Measurements from ENCODE around the gene MDM4. TPM values are rescaled to one million over a fixed set of nuclear protein-coding genes. Genes with fewer than 3 reads are reported as not detected.
A peak's percentile ranks its signal among the peaks of the same experiment; 100 is the strongest.

MDM4 gene
- total and polyA plus RNA-seq, 4 experiments from 2014 or later, result 7.7 to 237 (median 120) TPM

- ChIA-PET POLR2A (ENCODE audit: partially characterized antibody) (interaction anchor here (3.3 to 9.1 kb wide), 3 partner anchors 25 to 43 kb away, joined by 15 to 136 read pairs (median 75); partner anchors contain the start of gene MDM4), CTCF (ENCODE audit: partially characterized antibody) (interaction anchor here (1.1 to 21.3 kb wide), 6 partner anchors 10 to 93 kb away, joined by 3 to 1077 read pairs (median 12); no protein-coding TSS in a partner anchor)
- no peaks in the 10 kb centered on the region for H3K9me3 ChIP-seq (ENCODE audit: control insufficient read depth in 1 of 2, low read length in 2 of 2)
- DNase-seq, result no peak
- peaks cover 11 to 22% of the 10 kb centered on the region in 2 donors for H3K36me3 Mint-ChIP-seq
- no peaks in the 10 kb centered on the region for H3K9me3 Mint-ChIP-seq
- H3K4me3 Mint-ChIP-seq, result peak overlapping the region; percentile 22 to 99 (median 95)
- H3K27ac ChIP-seq (ENCODE audit: low read depth, low read length), result peak overlapping the region; percentile 90
- peaks cover 44 to 88% (median 60%) of the 10 kb centered on the region in 4 donors for H3K4me1 Mint-ChIP-seq
- H3K4me1 ChIP-seq (ENCODE audit: insufficient read depth, low read length), result peaks cover 64% of the 10 kb centered on the region
- intact Hi-C loops (cut with micrococcal nuclease), result no loop called here
- H3K27ac Mint-ChIP-seq, result peak overlapping the region; percentile 61 to 98 (median 95)
- H3K36me3 ChIP-seq (ENCODE audit: insufficient read depth, low read length), result no peaks in the 10 kb centered on the region
- H3K4me3 ChIP-seq (ENCODE audit: low read length in 2 of 2), result no peak overlapping the region
- H3K27me3 ChIP-seq (ENCODE audit: insufficient read depth, low read length), result no peaks in the 10 kb centered on the region
- no peaks in the 10 kb centered on the region for H3K27me3 Mint-ChIP-seq
Observed at GRCh38 chr1:204491655-204492054, 24.6 kb upstream of the MDM4 start.

GRCh38 chr1:204493145-204493983 is 22.8 kb upstream of the MDM4 start:
- Mint-ChIP-seq H3K27ac (peak overlapping the region; percentile 90 to 98 (median 95)), H3K9me3 (no peaks in the 10 kb centered on the region), H3K36me3 (peaks cover 7 to 22% of the 10 kb centered on the region in 2 donors), H3K4me3 (peak overlapping the region; percentile 90 to 99 (median 96)), H3K27me3 (no peaks in the 10 kb centered on the region), H3K4me1 (peaks cover 40 to 79% (median 53%) of the 10 kb centered on the region in 4 donors)
- no peaks in the 10 kb centered on the region for H3K27me3 ChIP-seq (ENCODE audit: insufficient read depth, low read length)
- intact Hi-C loops (cut with micrococcal nuclease), result no loop called here
- H3K4me3 ChIP-seq (ENCODE audit: low read length in 2 of 2), result peak overlapping the region; percentile 62 to 99
- CTCF ChIA-PET (ENCODE audit: partially characterized antibody), result interaction anchor here (0.8 to 21.3 kb wide), 14 partner anchors 8 to 95 kb away, joined by 3 to 1077 read pairs (median 7); no protein-coding TSS in a partner anchor
- no peaks in the 10 kb centered on the region for H3K36me3 ChIP-seq (ENCODE audit: insufficient read depth, low read length)
- DNase-seq, result peak in 1 of 5 donors; percentile 70
- H3K4me1 ChIP-seq (ENCODE audit: insufficient read depth, low read length), result peaks cover 57% of the 10 kb centered on the region
- POLR2A ChIA-PET (ENCODE audit: partially characterized antibody), result interaction anchor here (0.6 to 9.1 kb wide), 20 partner anchors 10 to 94 kb away, joined by 3 to 136 read pairs (median 8); partner anchors contain the start of gene MDM4
- peak overlapping the region; percentile 90 for H3K27ac ChIP-seq (ENCODE audit: low read depth, low read length)
- no peaks in the 10 kb centered on the region for H3K9me3 ChIP-seq (ENCODE audit: control insufficient read depth in 1 of 2, low read length in 2 of 2)

- Histone ChIP-seq H3K4me3 (ENCODE audit: low read length in 2 of 2) (peak overlapping the region; percentile 62 to 99), H3K27me3 (ENCODE audit: insufficient read depth, low read length) (no peaks in the 10 kb centered on the region), H3K9me3 (ENCODE audit: control insufficient read depth in 1 of 2, low read length in 2 of 2) (no peaks in the 10 kb centered on the region), H3K4me1 (ENCODE audit: insufficient read depth, low read length) (peaks cover 51% of the 10 kb centered on the region), H3K36me3 (ENCODE audit: insufficient read depth, low read length) (no peaks in the 10 kb centered on the region), H3K27ac (ENCODE audit: low read depth, low read length) (peak overlapping the region; percentile 90)
- ChIA-PET POLR2A (ENCODE audit: partially characterized antibody) (interaction anchor here (1.0 to 9.1 kb wide), 22 partner anchors 9 to 1169 kb away, joined by 3 to 136 read pairs (median 8); partner anchors contain the start of gene MDM4), CTCF (ENCODE audit: partially characterized antibody) (interaction anchor here (0.8 to 21.3 kb wide), 12 partner anchors 10 to 95 kb away, joined by 3 to 1077 read pairs (median 7); no protein-coding TSS in a partner anchor)
- Mint-ChIP-seq H3K4me1 (peaks cover 36 to 75% (median 48%) of the 10 kb centered on the region in 4 donors), H3K27ac (peak overlapping the region; percentile 90 to 98 (median 95)), H3K27me3 (no peaks in the 10 kb centered on the region), H3K9me3 (no peaks in the 10 kb centered on the region), H3K4me3 (peak overlapping the region; percentile 90 to 99 (median 96)), H3K36me3 (peaks cover 7 to 19% of the 10 kb centered on the region in 2 donors)
- peak; percentile 69 to 82 (median 72) for DNase-seq
- intact Hi-C loops (cut with micrococcal nuclease), result loop anchor here (1.0 to 2.0 kb wide), 4 partner anchors 9 to 63 kb away; no protein-coding TSS in a partner anchor
Observed at GRCh38 chr1:204493984-204494280, 22.3 kb upstream of the MDM4 start.

- ChIA-PET CTCF (ENCODE audit: partially characterized antibody) (interaction anchor here (0.8 to 21.3 kb wide), 14 partner anchors 9 to 96 kb away, joined by 3 to 1077 read pairs (median 6); partner anchors contain the start of gene MDM4), POLR2A (ENCODE audit: partially characterized antibody) (interaction anchor here (0.8 to 9.1 kb wide), 23 partner anchors 9 to 1170 kb away, joined by 3 to 136 read pairs (median 7); partner anchors contain the start of gene MDM4)
- Mint-ChIP-seq H3K9me3 (no peaks in the 10 kb centered on the region), H3K4me1 (peaks cover 35 to 72% (median 45%) of the 10 kb centered on the region in 4 donors), H3K36me3 (peaks cover 5 to 18% of the 10 kb centered on the region in 2 donors), H3K27me3 (no peaks in the 10 kb centered on the region), H3K27ac (peak within 1 kb of the TSS; percentile 90 to 99 (median 97)), H3K4me3 (peak within 1 kb of the TSS; percentile 90 to 99 (median 96))
- peak; percentile 70 to 84 (median 75) for DNase-seq
- Histone ChIP-seq H3K27ac (ENCODE audit: low read depth, low read length) (peak within 1 kb of the TSS; percentile 90), H3K36me3 (ENCODE audit: insufficient read depth, low read length) (no peaks in the 10 kb centered on the region), H3K27me3 (ENCODE audit: insufficient read depth, low read length) (no peaks in the 10 kb centered on the region), H3K4me1 (ENCODE audit: insufficient read depth, low read length) (peaks cover 47% of the 10 kb centered on the region), H3K9me3 (ENCODE audit: control insufficient read depth in 1 of 2, low read length in 2 of 2) (no peaks in the 10 kb centered on the region), H3K4me3 (ENCODE audit: low read length in 2 of 2) (peak within 1 kb of the TSS; percentile 62 to 99)
- intact Hi-C loops (cut with micrococcal nuclease), result loop anchor here (1.0 to 2.0 kb wide), 5 partner anchors 9 to 83 kb away; partner anchors contain the start of gene PPP1R15B
Observed at GRCh38 chr1:204494281-204495077, 21.7 kb upstream of the MDM4 start, which contains the start of gene PIK3C2B. PIK3C2B (minus strand) TSS chr1:204494805; CDS start chr1:204469802, 25,003 bp downstream.

- peak overlapping the region; percentile 90 for H3K27ac ChIP-seq (ENCODE audit: low read depth, low read length)
- H3K4me1 ChIP-seq (ENCODE audit: insufficient read depth, low read length), result peaks cover 40% of the 10 kb centered on the region
- no peaks in the 10 kb centered on the region for H3K27me3 ChIP-seq (ENCODE audit: insufficient read depth, low read length)
- H3K36me3 Mint-ChIP-seq, result peaks cover 0 to 11% of the 10 kb centered on the region in 2 donors
- no peaks in the 10 kb centered on the region for H3K9me3 ChIP-seq (ENCODE audit: control insufficient read depth in 1 of 2, low read length in 2 of 2)
- H3K9me3 Mint-ChIP-seq, result no peaks in the 10 kb centered on the region
- ChIA-PET POLR2A (ENCODE audit: partially characterized antibody) (interaction anchor here (0.7 to 9.1 kb wide), 20 partner anchors 8 to 1222 kb away, joined by 3 to 136 read pairs (median 8); partner anchors contain the start of gene MDM4), CTCF (ENCODE audit: partially characterized antibody) (interaction anchor here (0.8 to 21.3 kb wide), 12 partner anchors 9 to 96 kb away, joined by 3 to 1077 read pairs (median 6); partner anchors contain the start of gene MDM4)
- H3K27ac Mint-ChIP-seq, result peak overlapping the region; percentile 90 to 99 (median 95)
- peak overlapping the region; percentile 62 to 99 for H3K4me3 ChIP-seq (ENCODE audit: low read length in 2 of 2)
- H3K36me3 ChIP-seq (ENCODE audit: insufficient read depth, low read length), result no peaks in the 10 kb centered on the region
- H3K4me3 Mint-ChIP-seq, result peak overlapping the region; percentile 90 to 98 (median 95)
- intact Hi-C loops (cut with micrococcal nuclease), result loop anchor here (1.0 to 2.0 kb wide), 3 partner anchors 48 to 84 kb away; partner anchors contain the start of gene PPP1R15B
- peaks cover 29 to 64% (median 39%) of the 10 kb centered on the region in 4 donors for H3K4me1 Mint-ChIP-seq
- DNase-seq, result peak in 1 of 5 donors; percentile 77
- no peaks in the 10 kb centered on the region for H3K27me3 Mint-ChIP-seq
Observed at GRCh38 chr1:204495078-204495753, 21.0 kb upstream of the MDM4 start.

GRCh38 chr1:204495777-204496176 is 20.4 kb upstream of the MDM4 start:
- Histone ChIP-seq H3K4me3 (ENCODE audit: low read length in 2 of 2) (peak overlapping the region in 1 of 2 donors; percentile 62), H3K36me3 (ENCODE audit: insufficient read depth, low read length) (no peaks in the 10 kb centered on the region), H3K27me3 (ENCODE audit: insufficient read depth, low read length) (no peaks in the 10 kb centered on the region), H3K4me1 (ENCODE audit: insufficient read depth, low read length) (peaks cover 38% of the 10 kb centered on the region), H3K9me3 (ENCODE audit: control insufficient read depth in 1 of 2, low read length in 2 of 2) (no peaks in the 10 kb centered on the region), H3K27ac (ENCODE audit: low read depth, low read length) (peak overlapping the region; percentile 90)
- Mint-ChIP-seq H3K9me3 (no peaks in the 10 kb centered on the region), H3K27me3 (no peaks in the 10 kb centered on the region), H3K36me3 (peaks cover 0 to 7% of the 10 kb centered on the region in 2 donors), H3K4me1 (peaks cover 26 to 59% (median 35%) of the 10 kb centered on the region in 4 donors), H3K4me3 (peak overlapping the region; percentile 90 to 98 (median 95)), H3K27ac (peak overlapping the region; percentile 90 to 97 (median 92))
- DNase-seq, result no peak
- intact Hi-C loops (cut with micrococcal nuclease), result loop anchor here (1.0 to 2.0 kb wide), 3 partner anchors 49 to 84 kb away; partner anchors contain the start of gene PPP1R15B
- ChIA-PET POLR2A (ENCODE audit: partially characterized antibody) (interaction anchor here (0.7 to 9.1 kb wide), 6 partner anchors 11 to 1223 kb away, joined by 3 to 136 read pairs (median 39); partner anchors contain the start of gene MDM4), CTCF (ENCODE audit: partially characterized antibody) (interaction anchor here (0.6 to 21.3 kb wide), 4 partner anchors 10 to 339 kb away, joined by 4 to 1077 read pairs (median 51); no protein-coding TSS in a partner anchor)
